Measurements from ENCODE around the gene BID.

- TF ChIP-seq CTCF (IDR thresholded peaks at IDR 0.05) (no peak), ZFX (IDR thresholded peaks at IDR 0.05; ENCODE audit: borderline replicate concordance) (no peak)
Observed at GRCh38 chr22:17811119-17811518, 36.9 kb upstream of the BID start.

Measured in 22Rv1 (cell line).